Measurements from ENCODE around the gene EIF5A2.
"Not testable (repeated sequence)": the region's sequence is repeated elsewhere in the genome, so short reads cannot be mapped to it uniquely, and the experiment has no call there.

EIF5A2 gene

DNA sequence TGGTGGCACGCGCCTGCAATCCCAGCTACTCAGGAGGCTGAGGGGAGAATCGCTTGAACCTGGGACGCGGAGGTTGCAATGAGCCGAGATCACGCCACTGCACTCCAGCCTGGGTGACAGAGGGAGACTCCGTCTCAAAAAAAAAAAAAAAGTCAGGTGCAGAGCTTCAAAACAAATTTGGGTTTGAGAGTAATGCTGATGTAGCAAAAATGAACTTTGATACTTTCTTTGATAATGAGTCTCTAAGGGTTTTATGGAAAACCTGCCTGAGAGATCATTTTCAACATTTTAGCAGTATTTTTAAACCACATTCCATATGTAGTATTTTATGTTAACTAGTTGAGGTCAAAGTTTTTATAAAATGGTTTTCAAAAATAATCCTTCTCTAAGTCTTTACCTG lies 14.5 kb downstream of the EIF5A2 start:
- TF ChIP-seq, protein P1, sequence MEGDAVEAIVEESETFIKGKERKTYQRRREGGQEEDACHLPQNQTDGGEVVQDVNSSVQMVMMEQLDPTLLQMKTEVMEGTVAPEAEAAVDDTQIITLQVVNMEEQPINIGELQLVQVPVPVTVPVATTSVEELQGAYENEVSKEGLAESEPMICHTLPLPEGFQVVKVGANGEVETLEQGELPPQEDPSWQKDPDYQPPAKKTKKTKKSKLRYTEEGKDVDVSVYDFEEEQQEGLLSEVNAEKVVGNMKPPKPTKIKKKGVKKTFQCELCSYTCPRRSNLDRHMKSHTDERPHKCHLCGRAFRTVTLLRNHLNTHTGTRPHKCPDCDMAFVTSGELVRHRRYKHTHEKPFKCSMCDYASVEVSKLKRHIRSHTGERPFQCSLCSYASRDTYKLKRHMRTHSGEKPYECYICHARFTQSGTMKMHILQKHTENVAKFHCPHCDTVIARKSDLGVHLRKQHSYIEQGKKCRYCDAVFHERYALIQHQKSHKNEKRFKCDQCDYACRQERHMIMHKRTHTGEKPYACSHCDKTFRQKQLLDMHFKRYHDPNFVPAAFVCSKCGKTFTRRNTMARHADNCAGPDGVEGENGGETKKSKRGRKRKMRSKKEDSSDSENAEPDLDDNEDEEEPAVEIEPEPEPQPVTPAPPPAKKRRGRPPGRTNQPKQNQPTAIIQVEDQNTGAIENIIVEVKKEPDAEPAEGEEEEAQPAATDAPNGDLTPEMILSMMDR (IDR thresholded peaks at IDR 0.05), result no peak
- TF ChIP-seq ZFX (IDR thresholded peaks at IDR 0.05; ENCODE audit: borderline replicate concordance), result no peak

DNA sequence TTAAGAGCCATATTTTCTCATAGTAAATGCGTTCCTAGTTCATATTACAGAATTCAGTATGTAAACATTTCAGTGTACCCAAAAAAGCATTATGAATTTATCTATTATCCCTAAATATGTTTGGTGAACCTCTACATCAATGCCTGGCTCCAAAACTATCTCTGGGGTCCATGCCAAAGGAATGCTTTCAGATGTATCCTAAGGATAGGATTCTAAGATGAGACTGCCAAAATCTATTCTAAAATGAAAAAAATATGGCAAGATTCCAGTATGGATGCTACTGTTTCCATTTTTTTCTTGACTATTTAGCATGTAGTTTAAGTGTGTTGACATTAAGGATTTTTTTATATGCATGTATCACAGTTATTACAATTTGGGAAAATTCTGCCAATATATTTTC lies 18.8 kb downstream of the EIF5A2 start:
- no peak overlapping the region for H3K27ac ChIP-seq
- no peak for TF ChIP-seq ZFX (IDR thresholded peaks at IDR 0.05; ENCODE audit: borderline replicate concordance)
- TF ChIP-seq, protein P1 (IDR thresholded peaks at IDR 0.05), result no peak

More for the DNA sequence above, 14.5 kb downstream of the EIF5A2 start:
- H3K27ac ChIP-seq, result no peak overlapping the region

DNA sequence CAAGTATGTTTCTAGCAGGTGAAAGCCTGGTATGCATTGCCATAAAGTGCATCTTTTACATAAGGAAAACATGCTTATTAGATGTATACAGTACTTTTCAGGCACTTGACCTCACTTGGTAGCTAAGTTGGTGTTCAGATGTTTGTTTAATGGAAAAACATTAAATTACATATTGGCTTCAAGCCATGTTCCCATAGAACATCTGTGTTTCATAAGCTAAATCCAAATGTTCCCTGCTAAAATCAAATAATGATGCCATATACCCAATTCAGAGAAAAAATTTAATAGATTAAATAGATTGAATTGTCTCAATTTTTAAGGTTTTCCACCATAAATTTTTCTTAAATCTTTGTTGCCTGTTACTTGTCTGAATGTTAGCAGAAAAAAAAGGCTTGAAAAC lies 19.3 kb downstream of the EIF5A2 start:
- TF ChIP-seq ZFX (IDR thresholded peaks at IDR 0.05; ENCODE audit: borderline replicate concordance), result no peak
- TF ChIP-seq, protein P1 (IDR thresholded peaks at IDR 0.05), result no peak

DNA sequence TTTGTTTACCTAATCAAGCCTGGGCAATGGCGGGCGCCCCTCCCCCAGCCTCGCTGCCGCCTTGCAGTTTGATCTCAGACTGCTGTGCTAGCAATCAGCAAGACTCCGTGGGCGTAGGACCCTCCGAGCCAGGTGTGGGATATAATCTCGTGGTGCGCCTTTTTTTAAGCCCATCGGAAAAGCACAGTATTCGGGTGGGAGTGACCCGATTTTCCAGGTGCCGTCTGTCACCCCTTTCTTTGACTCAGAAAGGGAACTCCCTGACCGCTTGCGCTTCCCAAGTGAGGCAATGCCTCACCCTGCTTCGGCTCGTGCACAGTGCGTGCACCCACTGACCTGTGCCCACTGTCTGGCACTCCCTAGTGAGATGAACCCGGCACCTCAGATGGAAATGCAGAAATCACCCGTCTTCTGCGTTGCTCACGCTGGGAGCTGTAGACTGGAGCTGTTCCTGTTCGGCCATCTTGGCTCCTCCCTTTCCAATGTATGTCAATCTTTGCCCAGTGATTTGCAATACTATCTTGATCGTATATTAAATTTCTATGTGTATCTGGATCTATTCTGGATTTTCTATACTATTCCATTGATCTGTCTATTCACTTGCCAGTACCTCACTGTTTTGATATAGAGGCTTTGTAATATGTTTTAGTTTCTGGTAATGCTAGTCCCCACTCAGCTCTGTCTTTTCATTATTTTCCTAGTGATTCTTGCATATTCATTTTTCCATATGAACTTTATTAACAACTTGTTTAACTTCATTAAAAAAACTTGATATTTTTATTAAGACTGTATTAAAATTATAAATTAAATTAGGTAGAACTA lies 24.1 kb downstream of the EIF5A2 start:
- not testable (repeated sequence) for H3K27ac ChIP-seq

More for the DNA sequence above, 19.3 kb downstream of the EIF5A2 start:
- H3K27ac ChIP-seq, result no peak overlapping the region

DNA sequence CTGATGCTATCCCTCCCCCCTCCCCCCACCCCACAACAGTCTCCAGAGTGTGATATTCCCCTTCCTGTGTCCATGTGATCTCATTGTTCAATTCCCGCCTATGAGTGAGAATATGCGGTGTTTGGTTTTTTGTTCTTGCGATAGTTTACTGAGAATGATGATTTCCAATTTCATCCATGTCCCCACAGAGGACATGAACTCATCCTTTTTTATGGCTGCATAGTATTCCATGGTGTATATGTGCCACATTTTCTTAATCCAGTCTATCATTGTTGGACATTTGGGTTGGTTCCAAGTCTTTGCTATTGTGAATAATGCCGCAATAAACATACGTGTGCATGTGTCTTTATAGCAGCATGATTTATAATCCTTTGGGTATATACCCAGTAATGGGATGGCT lies 29.7 kb downstream of the EIF5A2 start:
- not testable (repeated sequence) for H3K27ac ChIP-seq

DNA sequence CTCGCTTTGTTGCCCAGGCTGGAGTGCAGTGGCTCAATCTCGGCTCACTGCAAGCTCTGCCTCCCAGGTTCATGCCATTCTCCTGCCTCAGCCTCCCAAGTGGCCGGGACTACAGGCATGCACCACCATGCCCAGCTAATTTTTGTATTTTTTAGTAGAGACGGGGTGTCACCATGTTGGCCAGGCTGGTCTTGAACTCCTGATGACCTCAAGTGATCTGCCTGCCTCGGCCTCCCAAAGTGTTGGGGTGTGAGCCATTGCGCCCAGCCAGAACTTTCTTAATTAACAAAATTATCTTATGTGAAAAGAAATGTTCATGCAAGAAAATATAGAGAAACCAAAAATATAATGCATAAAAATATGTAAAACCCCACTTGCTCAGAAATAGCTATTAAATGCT lies 31.1 kb downstream of the EIF5A2 start:
- not testable (repeated sequence) for H3K27ac ChIP-seq

DNA sequence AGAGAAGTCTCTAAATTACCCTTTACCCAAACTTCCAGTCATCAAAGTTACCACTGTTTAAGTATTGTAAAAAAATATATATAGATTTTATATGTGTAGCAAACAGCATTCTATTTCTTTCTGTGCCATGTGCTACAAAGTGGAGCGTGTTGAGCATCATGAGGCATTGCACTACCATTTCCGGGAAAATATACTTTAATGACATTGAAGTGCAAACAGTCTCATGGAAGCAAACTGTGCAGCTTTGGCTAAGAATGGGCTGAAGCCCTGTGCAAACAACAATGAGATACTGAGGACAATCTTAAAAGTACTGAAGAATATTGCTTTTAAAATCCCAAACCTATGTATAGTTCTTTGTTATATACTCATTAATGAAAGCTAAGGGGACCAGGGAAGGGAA lies 31.9 kb downstream of the EIF5A2 start:
- TF ChIP-seq, protein P1 (IDR thresholded peaks at IDR 0.05), result no peak
- TF ChIP-seq ZFX (IDR thresholded peaks at IDR 0.05; ENCODE audit: borderline replicate concordance), result no peak
- H3K27ac ChIP-seq, result no peak overlapping the region

DNA sequence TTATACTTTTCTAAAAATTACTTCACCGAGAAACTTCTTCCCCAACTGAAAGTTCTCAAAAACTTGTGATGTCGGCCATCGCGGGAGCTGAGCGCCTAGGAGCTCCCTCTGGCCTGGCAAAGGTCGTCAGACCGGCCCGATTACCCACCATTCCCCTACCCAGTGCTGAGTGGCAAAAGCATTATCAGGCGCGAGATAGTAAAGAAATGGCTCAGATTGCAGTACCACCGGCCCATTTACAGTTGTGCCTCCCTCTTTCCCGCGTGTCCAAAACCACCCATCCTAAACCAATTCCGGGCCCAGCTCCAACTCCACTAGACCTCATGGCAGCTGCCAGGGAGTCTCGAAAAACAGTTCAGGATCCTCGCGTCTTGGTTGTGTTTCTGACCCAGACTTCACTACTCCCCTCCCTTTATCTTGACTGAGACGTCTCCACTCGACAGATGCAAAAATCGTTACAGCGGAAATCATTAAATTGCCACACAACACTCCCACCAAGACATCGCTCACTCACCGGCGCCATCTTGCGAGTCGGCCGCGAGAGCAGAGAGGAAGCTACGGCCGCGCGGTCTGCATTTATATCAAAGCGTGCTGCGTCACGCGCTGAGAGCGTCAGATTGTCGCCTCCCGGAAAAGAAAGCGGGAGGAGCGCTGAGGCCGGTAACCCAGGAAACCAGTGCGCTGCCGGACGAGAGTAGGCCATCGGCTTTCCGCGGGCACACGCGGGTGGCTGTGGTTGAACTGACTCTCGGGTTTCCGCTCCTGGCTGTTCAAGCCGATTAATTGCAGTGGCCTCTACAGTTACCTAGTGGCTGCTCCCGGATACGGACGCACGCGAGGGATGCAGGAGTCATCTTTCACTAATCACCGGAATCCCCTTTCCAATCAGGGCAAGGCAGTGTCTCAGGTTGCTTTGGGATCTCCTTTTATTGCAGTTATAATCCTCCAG lies 38.5 kb downstream of the EIF5A2 start, which contains the start of gene RPL22L1:
RPL22L1 (minus strand) TSS at position 551 of the 949 bp plus-strand sequence; CDS start at position 523, 28 bp downstream.
- TF ChIP-seq, protein P1 (IDR thresholded peaks at IDR 0.05), result peak; percentile 30
- no peak for TF ChIP-seq ZFX (IDR thresholded peaks at IDR 0.05; ENCODE audit: borderline replicate concordance)

More for the DNA sequence above, 38.5 kb downstream of the EIF5A2 start, which contains the start of gene RPL22L1:
- peak within 1 kb of the TSS; percentile 88 for H3K27ac ChIP-seq

Measured in 22Rv1 (cell line).